HEK293 (cell line): ENCODE results near the gene PROSER3.

Experiments used
- GLIS2 ChIP-seq: fragments of 450-650 bp; formaldehyde crosslinking; IDR thresholded peaks from 2 replicates; pipeline ENCODE4 v1.5.1; 2016; ENCODE audit warnings: missing biosample characterization, missing genetic modification characterization
- PRDM2 ChIP-seq: fragments of 450-650 bp; formaldehyde crosslinking; IDR thresholded peaks from 2 replicates; pipeline ENCODE4 v1.5.1; 2016; ENCODE audit warnings: missing biosample characterization, missing genetic modification characterization, borderline replicate concordance
- PRDM6 ChIP-seq: fragments of 450-650 bp; formaldehyde crosslinking; IDR thresholded peaks from 2 replicates; pipeline ENCODE4 v1.5.1; 2017; ENCODE audit warnings: missing biosample characterization, missing genetic modification characterization
- RBAK ChIP-seq: fragments of 450-650 bp; formaldehyde crosslinking; IDR thresholded peaks from 2 replicates; pipeline ENCODE4 v1.5.1; 2016; ENCODE audit warnings: missing biosample characterization, missing genetic modification characterization
- SCRT1 ChIP-seq: fragments of 450-650 bp; formaldehyde crosslinking; IDR thresholded peaks from 2 replicates; pipeline ENCODE4 v1.5.1; 2016; ENCODE audit warnings: missing biosample characterization, missing genetic modification characterization, borderline replicate concordance
- SCRT2 ChIP-seq: fragments of 450-650 bp; formaldehyde crosslinking; IDR thresholded peaks from 2 replicates; pipeline ENCODE4 v1.5.1; 2016; ENCODE audit warnings: missing biosample characterization, missing genetic modification characterization
- TSHZ1 ChIP-seq: fragments of 450-650 bp; formaldehyde crosslinking; IDR thresholded peaks from 2 replicates; pipeline ENCODE4 v1.5.1; 2016; ENCODE audit warnings: missing biosample characterization, missing genetic modification characterization, borderline replicate concordance
- ZFHX2 ChIP-seq: fragments of 450-650 bp; formaldehyde crosslinking; conservative IDR thresholded peaks from 2 replicates; pipeline ENCODE4 v1.5.1; 2016; ENCODE audit warnings: missing biosample characterization, missing genetic modification characterization
- ZNF148 ChIP-seq: fragments of 450-650 bp; formaldehyde crosslinking; IDR thresholded peaks from 2 replicates; pipeline ENCODE4 v1.5.0; 2017; ENCODE audit warnings: missing biosample characterization, missing genetic modification characterization, borderline replicate concordance
- ZNF175 ChIP-seq: fragments of 450-650 bp; formaldehyde crosslinking; IDR thresholded peaks from 2 replicates; pipeline ENCODE4 v1.5.1; 2016; ENCODE audit warnings: missing biosample characterization, missing genetic modification characterization
- ZNF184 ChIP-seq: fragments of 450-650 bp; IDR thresholded peaks from 2 replicates; pipeline ENCODE4 v1.5.1; 2018; ENCODE audit warnings: missing biosample characterization, mild to moderate bottlenecking, missing genetic modification characterization
- ZNF223 ChIP-seq: fragments of 450-650 bp; formaldehyde crosslinking; IDR thresholded peaks from 2 replicates; pipeline ENCODE4 v1.5.1; 2016; ENCODE audit warnings: missing biosample characterization, missing genetic modification characterization
- ZNF266 ChIP-seq: fragments of 450-650 bp; formaldehyde crosslinking; IDR thresholded peaks from 2 replicates; pipeline ENCODE4 v1.5.1; 2016; ENCODE audit warnings: missing biosample characterization, missing genetic modification characterization, low read depth
- ZNF311 ChIP-seq: fragments of 450-650 bp; formaldehyde crosslinking; IDR thresholded peaks from 2 replicates; pipeline ENCODE4 v1.5.1; 2017; ENCODE audit warnings: missing biosample characterization, missing genetic modification characterization, borderline replicate concordance
- ZNF362 ChIP-seq: fragments of 450-650 bp; formaldehyde crosslinking; IDR thresholded peaks from 2 replicates; pipeline ENCODE4 v1.5.1; 2016; ENCODE audit warnings: missing biosample characterization, missing genetic modification characterization
- ZNF394 ChIP-seq: fragments of 450-650 bp; formaldehyde crosslinking; IDR thresholded peaks from 2 replicates; pipeline ENCODE4 v1.5.1; 2016; ENCODE audit warnings: missing biosample characterization, missing genetic modification characterization, mild to moderate bottlenecking, moderate library complexity, borderline replicate concordance
- ZNF433 ChIP-seq: fragments of 450-650 bp; formaldehyde crosslinking; IDR thresholded peaks from 2 replicates; pipeline ENCODE4 v1.5.1; 2016; ENCODE audit warnings: missing biosample characterization, missing genetic modification characterization, low read depth
- ZNF548 ChIP-seq: fragments of 450-650 bp; formaldehyde crosslinking; IDR thresholded peaks from 2 replicates; pipeline ENCODE4 v1.5.1; 2016; ENCODE audit warnings: missing biosample characterization, missing genetic modification characterization
- ZNF596 ChIP-seq: fragments of 450-650 bp; IDR thresholded peaks from 2 replicates; pipeline ENCODE4 v1.5.0; 2018; ENCODE audit warnings: missing biosample characterization, mild to moderate bottlenecking, missing genetic modification characterization, moderate library complexity
- ZNF629 ChIP-seq: fragments of 450-650 bp; formaldehyde crosslinking; IDR thresholded peaks from 2 replicates; pipeline ENCODE4 v1.5.1; 2017; ENCODE audit warnings: missing biosample characterization, missing genetic modification characterization
- ZNF701 ChIP-seq: fragments of 450-650 bp; formaldehyde crosslinking; IDR thresholded peaks from 2 replicates; pipeline ENCODE4 v1.5.1; 2016; ENCODE audit warnings: missing biosample characterization, missing genetic modification characterization
- ZNF843 ChIP-seq: fragments of 450-650 bp; formaldehyde crosslinking; IDR thresholded peaks from 2 replicates; pipeline ENCODE4 v1.5.1; 2016; ENCODE audit warnings: missing biosample characterization, missing genetic modification characterization
- ZSCAN16 ChIP-seq: fragments of 450-650 bp; formaldehyde crosslinking; IDR thresholded peaks from 2 replicates; pipeline ENCODE4 v1.5.1; 2016; ENCODE audit warnings: missing biosample characterization, missing genetic modification characterization
- ZSCAN30 ChIP-seq: fragments of 450-650 bp; IDR thresholded peaks from 2 replicates; pipeline ENCODE4 v1.5.1; 2018; ENCODE audit warnings: missing biosample characterization, mild to moderate bottlenecking, missing genetic modification characterization, moderate library complexity

The PROSER3 gene

GRCh38 chr19:35748106-35749020 lies 9.6 kb upstream of the PROSER3 start, which contains the start of gene LIN37 (continued):
- TF ChIP-seq TSHZ1 (tag by site-specific recombination) (no peak), ZNF701 (no peak), ZNF548 (tag by site-specific recombination) (no peak), RBAK (tag by site-specific recombination) (no peak), ZNF394 (tag by site-specific recombination) (no peak), ZNF175 (tag by site-specific recombination) (no peak), ZSCAN16 (tag by site-specific recombination) (no peak), ZNF148 (no peak), ZNF596 (tag by site-specific recombination) (no peak), ZNF629 (peak; percentile 62; the same call in 1 of the 2 replicates), ZSCAN30 (no peak; the same call in 1 of the 2 replicates), GLIS2 (tag by site-specific recombination) (peak; percentile 63), ZFHX2 (tag by site-specific recombination) (peak; percentile 77), SCRT1 (no peak), SCRT2 (no peak), PRDM6 (tag by site-specific recombination) (no peak), ZNF843 (tag by site-specific recombination) (peak; percentile 44; the same call in 1 of the 2 replicates), ZNF266 (tag by site-specific recombination) (no peak), ZNF311 (tag by site-specific recombination) (no peak), ZNF362 (tag by site-specific recombination) (no peak), ZNF223 (tag by site-specific recombination) (no peak), ZNF184 (no peak), ZNF433 (no peak), PRDM2 (no peak)
